ENCODE measurements around the gene GNGT1.
"Not testable (repeated sequence)": the region's sequence is repeated elsewhere in the genome, so short reads cannot be mapped to it uniquely, and the experiment has no call there.

The GNGT1 gene

DNA sequence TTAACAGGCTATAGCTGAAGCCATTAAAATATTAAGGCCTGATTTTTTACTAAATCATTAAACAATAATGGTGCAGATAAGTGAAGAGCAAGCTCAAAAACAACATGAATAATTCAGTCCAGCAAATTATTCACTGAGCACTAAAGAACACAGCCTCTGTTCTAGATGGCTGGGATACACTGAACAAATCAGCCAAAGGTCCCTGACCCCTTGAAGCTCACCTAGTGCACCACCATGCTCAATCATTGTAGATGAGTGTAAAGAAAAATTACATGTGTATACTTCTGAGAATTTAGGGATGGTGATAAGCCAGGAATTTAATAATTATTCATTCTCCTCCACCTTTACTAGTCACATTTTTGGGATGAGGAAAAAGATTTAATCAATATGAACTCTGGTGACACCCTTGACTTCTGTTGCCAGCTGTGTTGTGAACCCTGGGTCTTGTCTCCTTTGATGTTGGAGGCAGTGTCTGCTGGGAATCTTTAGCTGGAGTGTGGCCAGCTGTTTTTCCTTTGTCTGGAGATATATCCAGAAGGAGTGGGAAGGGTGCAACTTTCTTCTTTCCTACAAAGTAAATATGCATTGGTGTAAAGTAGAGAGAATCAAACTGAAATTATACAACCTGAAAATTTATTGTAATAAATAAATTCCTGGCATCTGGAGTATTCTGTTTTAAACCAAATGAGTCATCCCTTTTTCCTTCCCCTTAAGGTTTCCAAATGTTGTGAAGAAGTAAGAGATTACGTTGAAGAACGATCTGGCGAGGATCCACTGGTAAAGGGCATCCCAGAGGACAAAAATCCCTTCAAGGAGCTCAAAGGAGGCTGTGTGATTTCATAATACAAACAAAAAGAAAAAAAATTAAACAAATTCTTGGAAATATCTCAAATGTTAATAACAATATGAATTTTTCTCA is 4.0 kb downstream of the GNGT1 start:
- DNase-seq, result no peak

- DNase-seq, result not testable (repeated sequence)
Measured at GRCh38 chr7:93911242-93911641, 4.9 kb downstream of the GNGT1 start.

DNA sequence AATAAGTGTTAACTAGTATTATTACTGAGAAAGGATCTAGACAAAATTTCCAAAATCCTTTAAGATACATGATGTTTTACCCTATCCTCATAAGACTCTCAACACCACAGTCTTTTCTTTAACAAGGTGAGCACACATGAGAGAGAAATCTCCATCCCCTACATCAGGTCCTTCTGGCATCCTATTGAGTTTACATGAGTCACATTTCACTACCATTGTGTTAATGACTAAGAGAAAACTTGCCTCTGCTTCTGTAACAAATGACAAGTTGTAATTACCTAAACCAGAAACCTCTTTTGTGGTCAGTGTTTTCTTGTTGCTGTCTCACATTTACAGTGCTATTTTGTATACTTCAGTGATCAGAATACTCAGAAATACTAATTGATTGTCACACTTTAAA is 5.3 kb downstream of the GNGT1 start:
- not testable (repeated sequence) for DNase-seq

DNA sequence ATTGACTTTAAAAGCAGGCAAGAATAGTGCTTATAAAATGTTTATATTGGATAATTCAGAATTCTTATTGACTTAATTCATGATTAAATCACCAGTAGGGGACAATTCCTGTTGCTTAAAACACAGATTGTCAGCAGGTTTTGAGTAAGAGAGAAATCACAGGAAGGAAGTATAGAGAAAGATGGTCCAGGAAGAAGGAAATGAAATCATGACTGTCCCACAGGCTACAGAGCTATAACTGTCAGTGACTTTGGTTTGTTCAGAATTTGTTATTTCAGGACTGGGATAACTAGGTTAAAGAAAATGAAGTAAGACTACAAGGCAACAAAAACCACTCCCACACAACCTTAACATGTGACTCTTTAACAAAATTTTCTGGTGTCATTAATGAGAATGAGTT is 6.8 kb downstream of the GNGT1 start:
- DNase-seq, result no peak

- DNase-seq, result no peak
Measured at GRCh38 chr7:93914581-93915066, 8.3 kb downstream of the GNGT1 start.

DNA sequence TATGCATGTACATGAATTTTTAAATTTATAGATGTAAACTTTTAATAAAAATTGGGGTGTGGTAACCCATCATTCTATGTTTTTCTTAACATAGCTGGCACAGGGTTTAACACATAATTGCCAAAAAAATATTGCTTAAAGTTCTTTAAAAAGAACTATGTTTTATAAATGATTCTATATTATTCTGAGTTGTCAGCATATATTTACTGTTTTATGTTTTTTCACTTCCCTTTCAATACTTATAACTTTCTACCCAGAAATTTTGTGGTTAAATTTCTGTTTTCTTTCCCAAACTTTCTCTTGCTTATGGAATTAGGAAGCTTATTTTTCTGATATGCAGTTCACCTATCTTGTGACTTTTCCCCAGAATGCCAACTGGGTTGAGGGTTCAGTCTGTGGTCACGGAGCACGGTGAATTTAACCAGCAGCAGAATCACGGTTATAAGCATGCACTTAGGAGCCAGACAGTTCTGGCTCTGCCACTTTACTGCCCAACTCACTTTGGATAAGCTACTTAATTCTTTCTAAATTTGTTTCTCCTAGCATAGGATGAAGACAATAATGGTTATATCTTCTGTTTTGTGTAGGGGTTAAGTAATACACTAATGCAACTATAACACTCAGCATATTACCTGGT is 9.0 kb downstream of the GNGT1 start:
- DNase-seq, result not testable (repeated sequence)

- not testable (repeated sequence) for DNase-seq
Measured at GRCh38 chr7:93915888-93916287, 9.5 kb downstream of the GNGT1 start.

GRCh38 chr7:93916315-93916714 is 9.9 kb downstream of the GNGT1 start:
- DNase-seq, result not testable (repeated sequence)

GRCh38 chr7:93920496-93921182 is 14.3 kb downstream of the GNGT1 start:
- DNase-seq, result no peak

- no peak for DNase-seq
Measured at GRCh38 chr7:93921186-93921585, 14.8 kb downstream of the GNGT1 start.

- DNase-seq, result peak; percentile 86
Measured at GRCh38 chr7:93921607-93922566, 15.5 kb downstream of the GNGT1 start, which contains the start of gene GNG11. GNG11 (plus strand) TSS chr7:93921735; CDS start chr7:93922138, 403 bp downstream.

DNA sequence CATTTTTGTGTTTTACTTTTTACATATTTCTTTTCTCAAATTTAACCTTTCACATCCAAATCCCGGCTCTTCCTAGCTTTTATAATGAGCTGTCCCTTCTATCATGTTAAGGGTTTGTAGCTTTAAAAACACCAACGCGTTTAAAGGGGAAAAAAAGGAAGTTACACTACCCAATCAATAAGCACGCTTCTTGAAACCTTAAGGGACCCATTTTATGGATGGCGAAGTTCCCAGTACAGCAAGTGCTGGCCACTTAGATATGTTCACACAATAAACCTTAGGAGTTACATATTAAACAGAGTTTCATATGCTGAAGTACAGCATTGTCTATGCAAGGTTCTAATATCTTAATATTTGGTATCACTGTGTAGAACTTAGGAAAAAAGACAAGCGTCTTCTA is 16.9 kb downstream of the GNGT1 start:
- peak; percentile 57 for DNase-seq

- DNase-seq, result no peak
Measured at GRCh38 chr7:93923942-93924341, 17.6 kb downstream of the GNGT1 start.

DNA sequence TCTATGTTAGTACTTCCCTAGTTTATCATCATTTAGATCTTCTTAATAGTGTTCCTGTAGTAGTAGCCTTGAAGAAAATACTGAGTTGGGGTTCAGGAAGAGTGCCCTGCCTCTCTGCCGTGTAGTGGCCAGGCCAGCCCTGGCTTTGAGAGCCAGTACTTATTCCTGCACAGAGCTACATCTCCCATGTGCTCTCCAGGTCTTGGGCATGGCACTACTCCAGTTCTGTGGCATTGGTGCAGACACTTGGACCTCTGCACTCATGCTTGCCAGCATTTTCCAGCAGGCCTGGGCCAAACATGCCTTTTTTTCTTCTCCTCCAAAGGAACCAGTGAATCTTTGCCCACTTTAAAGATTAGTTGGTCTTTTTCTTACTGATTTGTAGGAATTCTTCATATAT is 20.4 kb downstream of the GNGT1 start:
- no peak for DNase-seq

GRCh38 chr7:93927585-93927984 is 21.2 kb downstream of the GNGT1 start:
- no peak for DNase-seq

DNA sequence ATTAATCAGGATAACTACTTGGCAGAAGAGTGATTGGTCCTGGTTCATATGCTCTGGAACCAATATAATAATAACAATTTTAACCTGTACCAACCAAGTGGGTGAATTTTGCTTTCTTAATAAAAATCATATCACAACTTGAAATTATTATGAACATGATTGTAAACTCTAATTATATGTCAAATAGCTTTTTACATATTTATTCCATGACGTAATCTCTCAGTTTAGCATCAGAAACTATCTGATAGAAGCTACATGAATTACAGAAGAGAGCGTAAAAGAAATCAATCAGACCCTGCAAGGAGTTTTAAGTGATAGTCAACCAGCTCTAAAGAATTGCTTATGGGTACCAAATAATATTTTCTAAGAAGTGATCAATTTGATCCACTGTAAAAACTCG is 25.3 kb downstream of the GNGT1 start:
- DNase-seq, result no peak

DNA sequence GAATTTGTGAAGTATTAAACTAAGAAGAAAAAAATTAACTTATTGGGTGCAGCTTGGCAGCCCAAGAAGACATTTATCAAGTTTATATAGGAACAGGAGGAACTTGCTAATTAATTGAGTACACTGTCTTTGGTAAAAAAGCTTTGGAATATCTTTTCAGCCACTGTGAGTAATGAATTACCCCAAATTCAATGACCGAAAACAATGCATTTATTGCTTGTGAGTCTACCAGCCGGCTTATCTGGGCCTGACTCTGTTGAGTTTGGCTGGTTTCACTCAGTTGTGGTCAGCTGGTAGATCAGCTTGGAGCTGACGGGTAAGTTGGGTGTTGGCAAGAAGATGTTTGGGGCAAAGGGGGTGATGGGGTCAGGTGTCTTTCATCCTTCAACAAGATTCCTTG is 26.8 kb downstream of the GNGT1 start:
- DNase-seq, result no peak

DNA sequence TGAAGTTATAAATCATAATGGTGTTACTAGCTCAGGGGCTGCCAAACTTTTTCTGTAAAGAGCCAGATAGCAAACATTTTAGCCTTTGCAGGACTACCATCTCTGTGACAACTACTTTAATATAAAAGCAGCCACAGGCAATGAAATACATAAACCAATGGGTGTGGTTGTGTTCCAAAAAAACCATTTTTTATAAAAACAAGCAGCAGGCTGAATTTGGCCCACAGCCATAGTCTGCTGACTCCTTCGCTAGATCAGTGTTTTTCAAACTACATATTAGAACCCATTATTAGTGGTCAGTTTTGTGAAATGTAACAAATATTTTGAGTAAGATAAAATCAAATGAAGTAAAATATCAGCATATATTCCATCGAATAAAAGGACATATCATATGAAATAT is 28.7 kb downstream of the GNGT1 start:
- DNase-seq, result no peak

DNA sequence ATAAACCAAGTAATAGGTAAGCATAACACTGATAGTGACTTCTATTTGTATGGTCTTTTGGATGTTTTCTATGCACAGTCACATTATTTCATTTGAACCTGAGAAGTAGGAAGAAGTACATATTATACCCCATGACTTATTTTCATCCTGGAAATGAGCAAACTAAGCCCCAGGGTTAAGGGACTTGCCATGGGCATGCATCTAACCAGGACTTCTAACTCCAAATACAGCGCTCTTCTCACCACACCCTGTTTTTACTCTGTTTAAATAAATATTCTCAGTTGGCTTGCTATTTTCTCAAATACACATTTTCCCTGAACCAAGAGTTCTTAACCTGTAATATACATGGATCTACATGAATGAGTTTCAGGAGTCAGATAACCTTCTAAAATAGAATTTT is 31.5 kb downstream of the GNGT1 start:
- DNase-seq, result no peak

DNA sequence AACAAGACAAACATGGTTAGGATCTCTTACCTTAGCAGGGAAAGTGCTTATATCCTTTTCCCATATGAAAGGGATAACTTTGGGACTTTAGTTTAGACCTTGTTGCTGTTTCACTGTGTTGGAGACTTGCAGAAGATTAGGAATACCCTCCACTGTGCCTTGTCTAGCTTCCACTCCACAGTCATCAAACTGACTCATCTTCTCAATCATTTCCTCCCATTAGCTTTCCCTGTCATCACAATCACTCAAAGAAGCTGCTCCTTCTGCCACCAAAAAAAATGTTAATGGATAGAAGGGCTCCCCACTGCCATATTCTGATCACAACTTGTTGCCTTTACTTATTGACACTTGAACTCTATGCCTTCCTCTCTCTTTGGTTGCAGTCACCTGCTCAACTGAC is 31.9 kb downstream of the GNGT1 start:
- DNase-seq, result no peak

DNA sequence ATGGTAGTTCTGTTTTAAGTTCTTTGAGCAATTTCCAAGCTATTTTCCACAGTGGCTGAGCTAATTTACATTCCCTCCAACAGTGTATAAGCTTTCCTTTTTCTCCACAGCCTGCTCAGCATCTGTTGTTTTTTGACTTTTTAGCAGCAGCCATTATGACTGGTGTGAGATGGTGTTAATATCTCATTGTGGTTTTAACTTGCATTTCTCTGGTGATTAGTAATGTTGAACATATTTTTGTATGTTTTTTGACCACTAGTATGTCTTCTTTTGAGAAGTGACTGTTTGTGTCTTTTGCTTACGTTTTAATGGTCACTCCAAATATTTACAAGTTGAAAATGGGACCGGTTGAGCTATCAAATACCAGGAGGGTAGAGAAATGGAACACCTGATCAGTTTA is 35.6 kb downstream of the GNGT1 start:
- no peak for DNase-seq
